Measurements from ENCODE around the gene EPHA7. TPM values are rescaled to one million over a fixed set of nuclear protein-coding genes. Genes with fewer than 3 reads are reported as not detected.

EPHA7 gene
- total RNA-seq, 4 donors from 2014 or later: 0.12 to 0.95 TPM; not detected in 2

- no peak for ATAC-seq (ENCODE audit: low FRiP score)
- no peak for TF ChIP-seq CTCF (IDR thresholded peaks at IDR 0.05)
- DNase-seq (ENCODE audit: low spot score): no peak
Measured at GRCh38 chr6:93238632-93239031, 180.7 kb downstream of the EPHA7 start.

- DNase-seq (ENCODE audit: low spot score) (no peak), ATAC-seq (ENCODE audit: low FRiP score) (no peak)
- TF ChIP-seq CTCF (IDR thresholded peaks at IDR 0.05): no peak
Measured at GRCh38 chr6:93235775-93236174, 183.6 kb downstream of the EPHA7 start.

- no peak for DNase-seq (ENCODE audit: low spot score)
- no peak for TF ChIP-seq CTCF (IDR thresholded peaks at IDR 0.05)
- no peak for ATAC-seq (ENCODE audit: low FRiP score)
Measured at GRCh38 chr6:93226822-93227221, 192.5 kb downstream of the EPHA7 start.

- TF ChIP-seq CTCF (IDR thresholded peaks at IDR 0.05): no peak
- DNase-seq (ENCODE audit: low spot score) (no peak), ATAC-seq (ENCODE audit: low FRiP score) (no peak)
Measured at GRCh38 chr6:93222071-93222851, 197.1 kb downstream of the EPHA7 start.

GRCh38 chr6:93219447-93219846, 199.9 kb downstream of the EPHA7 start:
- TF ChIP-seq CTCF (IDR thresholded peaks at IDR 0.05): no peak
- ATAC-seq (ENCODE audit: low FRiP score) (no peak), DNase-seq (ENCODE audit: low spot score) (no peak)

GRCh38 chr6:93218096-93218495, 201.3 kb downstream of the EPHA7 start:
- no peak for ATAC-seq (ENCODE audit: low FRiP score)
- no peak for DNase-seq (ENCODE audit: low spot score)
- no peak for TF ChIP-seq CTCF (IDR thresholded peaks at IDR 0.05)

- TF ChIP-seq CTCF (IDR thresholded peaks at IDR 0.05): no peak
- ATAC-seq (ENCODE audit: low FRiP score) (no peak), DNase-seq (ENCODE audit: low spot score) (no peak)
Measured at GRCh38 chr6:93213028-93213427, 206.3 kb downstream of the EPHA7 start.
